ENCODE data around the gene IFIT1.
A peak's percentile ranks its signal among the peaks of the same experiment; 100 is the strongest.
"Not testable (repeated sequence)": the region's sequence is repeated elsewhere in the genome, so short reads cannot be mapped to it uniquely, and the experiment has no call there.

Gene IFIT1

GRCh38 chr10:89348481-89348880 is 43.9 kb upstream of the IFIT1 start:
- no peak for TF ChIP-seq ZFX (IDR thresholded peaks at IDR 0.05; ENCODE audit: borderline replicate concordance)
- TF ChIP-seq, protein P1, sequence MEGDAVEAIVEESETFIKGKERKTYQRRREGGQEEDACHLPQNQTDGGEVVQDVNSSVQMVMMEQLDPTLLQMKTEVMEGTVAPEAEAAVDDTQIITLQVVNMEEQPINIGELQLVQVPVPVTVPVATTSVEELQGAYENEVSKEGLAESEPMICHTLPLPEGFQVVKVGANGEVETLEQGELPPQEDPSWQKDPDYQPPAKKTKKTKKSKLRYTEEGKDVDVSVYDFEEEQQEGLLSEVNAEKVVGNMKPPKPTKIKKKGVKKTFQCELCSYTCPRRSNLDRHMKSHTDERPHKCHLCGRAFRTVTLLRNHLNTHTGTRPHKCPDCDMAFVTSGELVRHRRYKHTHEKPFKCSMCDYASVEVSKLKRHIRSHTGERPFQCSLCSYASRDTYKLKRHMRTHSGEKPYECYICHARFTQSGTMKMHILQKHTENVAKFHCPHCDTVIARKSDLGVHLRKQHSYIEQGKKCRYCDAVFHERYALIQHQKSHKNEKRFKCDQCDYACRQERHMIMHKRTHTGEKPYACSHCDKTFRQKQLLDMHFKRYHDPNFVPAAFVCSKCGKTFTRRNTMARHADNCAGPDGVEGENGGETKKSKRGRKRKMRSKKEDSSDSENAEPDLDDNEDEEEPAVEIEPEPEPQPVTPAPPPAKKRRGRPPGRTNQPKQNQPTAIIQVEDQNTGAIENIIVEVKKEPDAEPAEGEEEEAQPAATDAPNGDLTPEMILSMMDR (IDR thresholded peaks at IDR 0.05) = no peak
- no peak overlapping the region for H3K27ac ChIP-seq

GRCh38 chr10:89348975-89349374 is 43.4 kb upstream of the IFIT1 start:
- no peak for TF ChIP-seq ZFX (IDR thresholded peaks at IDR 0.05; ENCODE audit: borderline replicate concordance)
- no peak overlapping the region for H3K27ac ChIP-seq

DNA sequence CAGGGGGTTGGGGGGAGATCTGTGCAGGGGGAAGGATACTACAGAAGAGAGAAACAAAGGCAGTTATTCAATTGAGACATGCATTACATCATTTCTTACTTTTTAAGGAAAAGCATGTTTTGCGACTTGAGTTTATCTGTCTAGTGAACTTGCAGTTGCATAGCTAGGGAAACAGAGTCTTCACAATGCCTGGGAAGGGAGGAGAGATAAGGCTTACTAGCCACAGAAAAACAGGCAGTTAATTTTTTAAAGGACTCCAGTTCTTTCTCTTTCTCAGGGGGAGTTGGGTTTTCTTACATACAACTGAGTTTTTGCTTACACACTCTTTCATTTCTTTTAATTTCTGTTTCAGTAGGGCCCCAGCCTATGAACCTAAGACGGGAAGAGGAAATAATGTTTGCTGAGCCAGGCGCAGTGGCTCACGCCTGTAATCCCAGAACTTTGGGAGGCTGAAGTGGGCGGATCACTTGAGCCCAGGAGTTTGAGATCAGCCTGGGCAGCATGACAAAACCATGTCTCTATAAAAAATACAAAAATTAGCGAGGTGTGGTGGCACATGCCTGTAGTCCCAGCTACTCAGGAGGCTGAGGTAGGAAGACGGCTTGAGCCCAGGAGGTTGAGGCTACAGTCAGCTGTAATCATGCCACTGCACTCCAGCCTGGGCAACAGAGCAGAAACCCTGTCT is 41.6 kb upstream of the IFIT1 start:
- H3K27ac ChIP-seq = not testable (repeated sequence)

- TF ChIP-seq ZFX (IDR thresholded peaks at IDR 0.05; ENCODE audit: borderline replicate concordance) = no peak
- TF ChIP-seq, protein P1 (IDR thresholded peaks at IDR 0.05) = no peak
- peak overlapping the region; percentile 30; the same call in 1 of the 2 replicates for H3K27ac ChIP-seq
These were observed 41.0 kb upstream of the IFIT1 start for GRCh38 chr10:89351412-89351779.

GRCh38 chr10:89351780-89352597 is 40.4 kb upstream of the IFIT1 start:
- TF ChIP-seq, protein P1 (IDR thresholded peaks at IDR 0.05) = no peak
- TF ChIP-seq ZFX (IDR thresholded peaks at IDR 0.05; ENCODE audit: borderline replicate concordance) = no peak
- peak overlapping the region; percentile 30; the same call in 1 of the 2 replicates for H3K27ac ChIP-seq

DNA sequence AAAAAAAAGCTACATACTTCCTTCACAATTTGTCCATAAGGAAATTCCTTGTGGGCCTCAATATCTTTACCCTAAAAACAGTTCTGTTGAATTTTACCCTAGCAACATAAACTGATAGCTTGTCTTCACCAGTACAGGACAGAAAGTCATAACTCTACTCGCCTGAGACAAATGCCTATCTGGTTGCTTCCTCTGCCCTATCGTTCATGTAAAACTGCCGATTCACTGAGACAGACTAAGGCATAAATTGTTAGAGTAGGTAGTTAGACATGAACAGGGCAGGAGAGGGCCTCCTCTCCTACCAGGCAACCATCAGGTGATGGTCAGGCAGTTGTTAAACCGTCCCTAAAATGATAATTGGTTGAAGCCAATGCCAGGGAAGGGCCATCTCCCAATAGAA is 39.6 kb upstream of the IFIT1 start:
- TF ChIP-seq, protein P1 (IDR thresholded peaks at IDR 0.05) = no peak
- no peak for TF ChIP-seq ZFX (IDR thresholded peaks at IDR 0.05; ENCODE audit: borderline replicate concordance)
- H3K27ac ChIP-seq = peak overlapping the region; percentile 30; the same call in 1 of the 2 replicates

- no peak overlapping the region for H3K27ac ChIP-seq
- TF ChIP-seq, protein P1 (IDR thresholded peaks at IDR 0.05) = no peak
- TF ChIP-seq ZFX (IDR thresholded peaks at IDR 0.05; ENCODE audit: borderline replicate concordance) = no peak
These were observed 37.0 kb upstream of the IFIT1 start for GRCh38 chr10:89355394-89355931.

DNA sequence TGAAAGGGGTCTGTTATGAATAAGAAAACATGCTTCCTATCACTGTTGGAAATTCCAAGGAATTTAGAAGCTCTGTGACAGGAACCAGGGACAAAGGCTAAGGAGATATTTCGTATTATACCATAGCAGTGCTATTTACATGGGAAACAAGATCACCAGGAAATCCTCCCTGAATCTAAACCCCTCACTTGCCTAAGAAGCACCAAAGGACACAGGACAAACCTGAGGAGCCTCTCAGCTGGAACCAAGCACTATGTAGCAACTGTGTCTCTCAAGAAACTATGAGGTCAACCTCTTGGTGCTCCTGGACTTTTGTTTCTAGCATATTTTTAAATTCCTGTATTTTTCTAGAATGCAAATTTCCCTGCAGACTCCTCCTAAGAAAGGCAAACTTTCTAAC is 35.3 kb upstream of the IFIT1 start:
- TF ChIP-seq ZFX (IDR thresholded peaks at IDR 0.05; ENCODE audit: borderline replicate concordance) = no peak
- TF ChIP-seq, protein P1 (IDR thresholded peaks at IDR 0.05) = no peak
- H3K27ac ChIP-seq = no peak overlapping the region

All from 22Rv1 (cell line).